ENCODE results near the gene DPM3.
"Not testable (repeated sequence)": the region's sequence is repeated elsewhere in the genome, so short reads cannot be mapped to it uniquely, and the experiment has no call there.

DPM3 gene

DNA sequence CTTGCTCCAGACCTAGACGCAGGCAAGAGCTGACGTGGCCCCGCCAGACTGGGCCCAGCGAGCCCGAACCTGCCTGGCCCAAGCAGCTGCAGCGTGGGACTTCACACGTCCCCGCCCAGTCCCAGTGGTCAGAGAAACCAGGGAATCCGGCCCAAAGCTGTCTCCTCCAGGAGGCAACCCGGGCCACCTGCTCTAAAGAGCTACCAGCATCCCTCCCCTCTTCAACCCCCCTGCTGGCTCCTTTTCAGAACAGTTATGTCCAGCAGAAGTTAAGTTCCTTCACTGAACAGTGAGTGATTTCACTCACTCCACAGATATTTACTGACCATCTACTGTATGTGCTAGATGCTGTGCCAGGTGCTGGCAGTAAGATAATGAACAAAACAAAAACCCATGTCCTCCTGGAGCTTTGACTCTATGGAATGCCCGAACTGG lies 14.8 kb downstream of the DPM3 start:
- no peak for DNase-seq (ENCODE audit: low read depth in 2 of 2)

- DNase-seq (ENCODE audit: low read depth in 2 of 2): no peak
Measured at GRCh38 chr1:155124503-155125463, 15.5 kb downstream of the DPM3 start.

- no peak for DNase-seq (ENCODE audit: low read depth in 2 of 2)
Measured at GRCh38 chr1:155123801-155124200, 16.5 kb downstream of the DPM3 start.

- no peak for DNase-seq (ENCODE audit: low read depth in 2 of 2)
Measured at GRCh38 chr1:155122308-155122707, 18.0 kb downstream of the DPM3 start.

GRCh38 chr1:155121249-155121648 lies 19.1 kb downstream of the DPM3 start:
- no peak for DNase-seq (ENCODE audit: low read depth in 2 of 2)

- no peak for DNase-seq (ENCODE audit: low read depth in 2 of 2)
Measured at GRCh38 chr1:155120253-155120652, 20.1 kb downstream of the DPM3 start.

DNA sequence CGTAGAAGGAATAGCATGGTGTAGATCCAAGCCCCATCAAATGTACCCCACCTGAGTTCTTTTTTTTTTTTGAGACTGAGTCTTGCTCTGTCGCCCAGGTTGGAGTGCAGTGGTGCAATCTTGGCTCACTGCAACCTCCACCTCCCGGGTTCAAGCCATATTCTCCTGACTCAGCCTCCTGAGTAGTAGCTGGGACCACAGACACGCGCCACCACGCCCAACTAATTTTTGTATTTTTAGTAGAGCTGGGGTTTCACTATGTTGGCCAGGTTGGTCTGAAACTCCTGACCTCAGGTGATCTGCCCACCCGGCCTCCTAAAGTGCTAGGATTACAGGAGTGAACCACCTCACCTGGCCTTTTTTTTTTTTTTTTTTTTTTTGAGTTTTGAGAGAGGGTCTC lies 22.2 kb downstream of the DPM3 start:
- not testable (repeated sequence) for DNase-seq (ENCODE audit: low read depth in 2 of 2)

GRCh38 chr1:155117610-155118009 lies 22.7 kb downstream of the DPM3 start:
- DNase-seq (ENCODE audit: low read depth in 2 of 2): no peak

DNA sequence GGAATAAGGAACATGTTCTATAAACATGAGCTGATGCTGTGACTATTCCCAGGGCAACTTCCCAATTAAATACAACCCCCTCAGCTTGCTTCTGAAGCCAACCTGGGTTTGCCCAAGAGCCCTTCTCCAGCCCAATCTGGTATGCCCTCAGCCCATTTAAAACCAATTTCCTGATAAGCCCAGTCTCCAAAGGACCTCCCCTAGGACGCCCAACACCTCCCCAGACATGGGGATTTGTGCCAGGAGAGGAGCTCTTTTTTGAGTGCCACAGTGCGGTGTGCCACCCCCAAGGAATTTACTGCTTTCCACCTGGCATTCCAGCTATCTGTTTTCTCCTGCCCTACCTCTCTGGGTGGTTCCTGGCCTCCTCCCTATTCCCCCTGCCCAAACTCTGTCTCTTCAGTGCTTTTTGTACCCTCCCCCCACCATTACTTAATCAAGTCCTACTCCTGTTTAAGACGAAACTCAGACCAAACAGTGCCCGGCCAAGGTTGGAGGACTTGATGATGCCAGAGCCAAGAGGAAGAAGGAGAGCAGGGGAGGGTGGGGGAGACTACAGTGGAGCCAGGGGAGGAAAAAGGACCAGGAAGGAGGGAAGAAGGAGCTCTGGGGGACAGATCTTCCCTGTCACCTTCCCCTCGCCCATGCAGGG lies 24.1 kb downstream of the DPM3 start:
- DNase-seq (ENCODE audit: low read depth in 2 of 2): no peak

DNA sequence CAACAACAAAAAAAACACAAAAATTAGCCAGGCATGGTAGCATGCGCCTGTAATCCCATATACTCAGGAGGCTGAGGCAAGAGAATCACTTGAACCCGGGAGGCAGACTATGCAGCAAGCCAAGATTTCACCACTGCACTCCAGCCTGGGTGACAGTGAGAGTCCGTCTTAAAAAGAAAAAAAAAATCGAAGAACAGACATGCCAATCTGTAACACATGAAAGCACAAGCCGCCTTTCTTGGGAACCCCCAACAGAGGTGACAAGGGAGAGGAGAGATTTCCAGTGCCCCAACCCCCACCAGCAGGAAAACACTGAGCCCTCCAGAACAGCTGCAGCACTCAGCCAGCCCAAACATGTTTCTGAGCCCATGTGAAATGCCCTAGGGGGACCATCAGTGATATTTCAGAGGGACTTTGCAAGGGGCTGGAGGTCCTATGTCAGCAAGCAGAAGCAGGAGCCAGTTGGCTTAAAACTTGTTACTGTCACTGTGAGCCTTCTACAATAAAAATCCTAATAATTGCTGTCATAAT lies 26.8 kb downstream of the DPM3 start:
- no peak for DNase-seq (ENCODE audit: low read depth in 2 of 2)

GRCh38 chr1:155110826-155111225 lies 29.5 kb downstream of the DPM3 start:
- no peak for DNase-seq (ENCODE audit: low read depth in 2 of 2)

DNA sequence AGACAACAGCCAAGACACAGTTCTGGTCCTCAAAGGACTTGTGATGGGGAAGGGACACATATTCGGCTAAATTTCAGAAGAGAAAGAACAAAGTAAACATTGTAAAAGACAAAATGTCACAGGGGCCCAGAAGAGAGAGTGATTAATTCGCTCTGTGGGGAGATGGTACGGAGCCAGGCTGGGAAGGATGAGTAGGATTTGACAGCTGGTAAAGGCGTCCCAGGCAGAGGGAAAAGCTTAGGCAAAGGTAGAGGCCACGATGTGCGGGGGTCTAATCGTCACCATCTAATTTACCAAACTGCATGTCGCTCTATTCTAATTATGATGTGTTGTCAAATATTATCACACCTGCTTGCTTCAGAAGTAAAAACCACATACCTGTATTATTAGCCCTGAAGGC lies 29.9 kb downstream of the DPM3 start:
- DNase-seq (ENCODE audit: low read depth in 2 of 2): no peak

DNA sequence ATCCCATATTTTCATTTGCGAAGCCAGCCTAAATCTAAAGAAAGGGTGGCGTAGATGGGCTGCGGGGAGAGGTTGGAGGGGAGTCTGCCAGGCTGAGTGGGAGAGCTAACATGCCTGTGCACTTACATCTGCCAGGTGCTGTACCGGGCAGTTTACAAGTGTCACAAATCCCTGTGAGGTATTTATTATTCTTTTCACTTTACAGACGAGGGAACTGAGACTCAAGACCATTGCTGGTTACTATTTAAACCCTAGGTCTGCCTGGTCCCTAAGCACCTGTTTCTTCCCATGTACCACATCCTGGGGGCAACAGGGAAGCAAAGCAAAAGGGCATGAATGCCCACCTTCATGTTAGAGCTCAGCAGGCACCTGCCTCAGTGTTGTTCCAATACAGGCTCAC lies 32.0 kb downstream of the DPM3 start:
- DNase-seq (ENCODE audit: low read depth in 2 of 2): no peak

- DNase-seq (ENCODE audit: low read depth in 2 of 2): no peak
Measured at GRCh38 chr1:155107309-155108264, 32.7 kb downstream of the DPM3 start.

GRCh38 chr1:155106862-155107261 lies 33.5 kb downstream of the DPM3 start:
- DNase-seq (ENCODE audit: low read depth in 2 of 2): no peak

DNA sequence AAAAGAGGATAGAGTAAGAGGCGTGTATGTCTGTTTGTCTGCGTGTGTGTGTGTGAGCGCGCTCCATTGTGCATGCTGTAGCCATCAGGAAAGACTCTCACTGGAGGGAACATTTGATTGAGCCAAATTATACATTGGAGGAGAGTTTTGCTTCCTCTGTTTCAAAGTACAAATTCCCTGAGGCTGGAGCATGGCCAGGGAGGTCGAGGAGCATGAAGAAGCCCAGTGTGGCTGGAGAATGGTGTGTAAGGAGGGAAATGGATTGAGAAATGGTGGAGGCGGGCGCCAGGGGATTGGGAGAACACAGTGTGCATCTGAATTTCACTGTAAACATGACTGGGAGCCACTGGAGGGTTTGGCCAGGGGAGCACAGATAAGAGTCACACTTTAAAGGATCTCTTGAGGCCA lies 34.7 kb downstream of the DPM3 start:
- DNase-seq (ENCODE audit: low read depth in 2 of 2): no peak

- DNase-seq (ENCODE audit: low read depth in 2 of 2): no peak
Measured at GRCh38 chr1:155104605-155105534, 35.5 kb downstream of the DPM3 start.

- DNase-seq (ENCODE audit: low read depth in 2 of 2): no peak
Measured at GRCh38 chr1:155103325-155103724, 37.0 kb downstream of the DPM3 start.

- DNase-seq (ENCODE audit: low read depth in 2 of 2): no peak
Measured at GRCh38 chr1:155099331-155099730, 41.0 kb downstream of the DPM3 start.

- no peak for DNase-seq (ENCODE audit: low read depth in 2 of 2)
Measured at GRCh38 chr1:155094622-155094948, 45.7 kb downstream of the DPM3 start.
